Stimulated activated CD8-positive, alpha-beta memory T cell treated with anti-CD3 and anti-CD28 coated beads, Interleukin-2, amount 100 ng/mL, for 48 hours (primary cell): ENCODE measurements around the gene COPZ1.
A peak's percentile ranks its signal among the peaks of the same experiment; 100 is the strongest.

ENCODE experiments used
- DNase-seq, 2 donors: peaks; one replicate each; pipeline ENCODE4 v3.0.0-alpha.2; 2020; ENCODE audit warnings: low read depth in 2 of 2

Gene COPZ1

GRCh38 chr12:54377007-54377406 lies 52.1 kb downstream of the COPZ1 start:
- DNase-seq, result no peak

DNA sequence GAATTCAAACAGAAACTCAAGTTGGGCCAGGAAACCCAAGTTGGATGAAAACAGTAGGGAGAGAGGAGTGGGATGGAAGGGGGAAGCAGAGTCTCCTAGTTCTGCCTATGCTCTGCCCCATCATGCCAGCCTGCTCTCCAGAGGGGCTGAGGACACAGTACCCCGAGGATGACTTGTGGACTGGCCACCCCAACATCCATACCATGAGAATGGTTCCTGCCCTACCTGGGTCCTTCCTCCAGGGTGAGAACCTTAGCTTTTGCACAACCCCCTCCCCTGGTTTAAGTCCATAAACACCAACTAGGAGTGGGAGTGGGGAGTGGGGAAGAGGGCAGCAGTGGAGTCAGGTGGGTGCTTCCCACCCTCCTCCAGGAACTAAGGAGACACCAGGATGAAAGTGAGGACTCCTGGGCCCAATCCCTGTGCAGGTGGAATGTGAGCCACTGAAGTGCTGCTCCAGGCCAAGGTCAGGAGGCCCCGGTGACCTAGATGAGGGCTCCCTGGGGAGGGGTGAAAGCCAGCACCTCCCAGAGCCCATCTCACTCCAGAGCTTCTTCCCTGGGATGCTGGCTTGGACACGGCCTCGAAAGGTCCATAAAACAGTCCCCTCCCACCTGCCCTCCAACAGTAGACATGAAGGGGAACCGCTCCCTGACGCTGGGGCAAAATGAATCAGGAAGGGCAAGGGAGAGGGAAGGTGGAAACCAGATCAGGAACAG lies 53.0 kb downstream of the COPZ1 start:
- no peak for DNase-seq

GRCh38 chr12:54378796-54379397 lies 54.0 kb downstream of the COPZ1 start:
- no peak for DNase-seq

DNA sequence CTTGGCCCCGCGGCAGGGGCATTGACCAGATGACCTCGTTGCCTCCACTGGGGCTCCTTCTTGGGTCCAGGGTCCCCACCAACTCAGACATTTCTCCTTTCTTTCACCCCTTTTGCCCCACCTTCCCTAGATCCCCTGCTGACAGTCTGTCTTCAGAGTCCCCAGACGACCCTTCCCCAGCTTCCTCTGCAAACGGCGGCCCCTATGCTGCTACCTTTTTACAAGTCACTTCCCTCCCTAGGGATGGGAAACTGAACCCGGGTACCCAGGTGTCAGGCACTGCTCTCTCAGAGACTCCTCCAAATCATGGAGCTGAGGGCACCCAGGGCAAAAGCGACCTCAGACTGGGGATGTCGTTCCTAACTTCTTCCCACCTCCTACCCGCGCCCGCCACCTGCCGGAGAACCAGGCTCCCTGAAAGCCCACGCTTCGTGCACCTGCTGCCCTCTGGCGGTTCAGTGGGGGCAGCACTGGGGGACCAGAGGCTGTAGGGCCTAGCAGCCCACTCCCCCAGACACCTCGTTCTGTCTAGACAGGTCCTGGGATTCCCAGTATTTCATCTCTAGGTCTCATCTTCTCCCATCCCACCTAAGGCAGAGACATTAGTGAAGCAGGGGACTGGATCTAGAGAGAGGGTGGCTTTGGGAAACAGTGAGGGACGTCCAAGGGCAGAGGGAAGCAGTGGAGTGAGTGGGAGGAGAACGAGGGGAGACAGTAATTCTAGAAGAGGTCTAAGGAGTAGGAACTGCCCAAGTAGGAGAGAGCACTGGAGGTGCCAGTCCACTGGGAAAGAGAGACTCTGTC lies 54.7 kb downstream of the COPZ1 start:
- DNase-seq, result peak; percentile 87 to 88

DNA sequence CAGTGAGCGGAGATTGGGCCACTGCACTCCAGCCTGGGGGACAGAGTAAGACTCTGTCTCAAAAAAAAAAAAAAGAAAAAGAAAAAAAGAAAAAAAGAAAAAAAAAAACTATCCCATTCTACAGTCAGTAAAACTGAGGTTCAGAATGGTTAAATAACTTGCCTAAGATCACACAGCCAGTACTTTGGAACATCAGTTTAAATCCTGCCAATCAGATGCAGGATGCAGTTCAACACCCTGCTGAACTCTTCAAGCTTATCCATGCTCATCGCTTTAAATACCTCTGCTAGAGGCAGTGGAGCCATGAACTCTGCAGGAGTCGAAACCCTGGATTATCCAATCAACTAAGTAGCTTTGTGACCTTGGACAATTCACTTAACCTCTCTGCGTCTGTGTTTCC lies 56.2 kb downstream of the COPZ1 start:
- no peak for DNase-seq

DNA sequence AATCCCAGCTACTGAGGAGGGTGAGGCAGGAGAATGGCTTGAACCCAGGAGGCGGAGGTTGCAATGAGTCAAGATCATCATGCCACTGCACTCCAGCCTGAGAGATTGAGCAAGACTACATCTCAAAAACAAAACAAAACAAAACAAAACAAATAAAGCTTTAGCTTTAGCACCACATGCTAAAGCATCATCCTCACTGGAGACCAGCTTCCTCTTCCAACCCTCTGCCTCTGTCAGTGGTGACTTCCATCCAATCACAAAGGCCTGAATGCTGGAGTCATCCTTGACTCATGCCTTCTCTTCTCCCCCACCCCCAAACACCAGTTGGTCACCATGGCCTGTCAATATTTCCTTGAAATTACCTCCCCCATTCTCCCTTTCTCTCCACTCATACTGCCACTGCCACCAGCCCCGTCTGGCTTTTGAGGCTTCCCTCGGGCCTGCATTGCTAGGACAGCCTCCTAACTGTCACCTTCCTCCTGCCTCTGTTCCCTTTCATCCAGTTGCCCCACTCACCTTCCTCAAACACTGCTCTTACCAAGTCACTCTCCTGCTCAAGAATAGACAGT lies 58.2 kb downstream of the COPZ1 start:
- DNase-seq, result no peak

DNA sequence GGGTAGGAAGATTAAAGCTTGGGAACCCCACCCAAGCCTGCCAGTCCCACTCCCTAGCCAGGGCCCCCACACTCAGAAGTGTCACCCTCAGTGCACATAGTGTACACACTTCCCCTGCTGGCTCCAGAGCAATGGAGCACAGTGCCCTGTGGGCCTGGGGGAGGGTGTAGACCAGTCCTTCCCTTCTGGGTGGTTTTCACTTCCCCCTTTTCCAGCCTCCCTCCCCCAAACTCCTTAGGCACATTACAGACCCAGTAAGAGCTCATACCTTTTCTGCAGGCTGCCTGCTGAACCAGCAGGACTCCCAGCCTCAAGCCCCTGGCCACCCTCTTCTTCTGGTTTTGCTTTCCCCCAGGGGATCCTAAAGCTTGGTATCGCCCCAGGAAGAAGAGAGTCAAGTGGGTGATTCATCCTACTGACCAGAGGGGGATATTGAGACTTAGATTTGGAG lies 59.7 kb downstream of the COPZ1 start, which contains the start of gene ZNF385A:
ZNF385A (minus strand) TSS at position 143 of the 451 bp plus-strand sequence. CDS start 219 bp downstream, outside the sequence.
- DNase-seq, result no peak

GRCh38 chr12:54385251-54385914 lies 60.5 kb downstream of the COPZ1 start:
- DNase-seq, result no peak

- no peak for DNase-seq
These were observed 61.6 kb downstream of the COPZ1 start for GRCh38 chr12:54386403-54387113.

GRCh38 chr12:54387114-54387467 lies 62.2 kb downstream of the COPZ1 start:
- DNase-seq, result no peak

DNA sequence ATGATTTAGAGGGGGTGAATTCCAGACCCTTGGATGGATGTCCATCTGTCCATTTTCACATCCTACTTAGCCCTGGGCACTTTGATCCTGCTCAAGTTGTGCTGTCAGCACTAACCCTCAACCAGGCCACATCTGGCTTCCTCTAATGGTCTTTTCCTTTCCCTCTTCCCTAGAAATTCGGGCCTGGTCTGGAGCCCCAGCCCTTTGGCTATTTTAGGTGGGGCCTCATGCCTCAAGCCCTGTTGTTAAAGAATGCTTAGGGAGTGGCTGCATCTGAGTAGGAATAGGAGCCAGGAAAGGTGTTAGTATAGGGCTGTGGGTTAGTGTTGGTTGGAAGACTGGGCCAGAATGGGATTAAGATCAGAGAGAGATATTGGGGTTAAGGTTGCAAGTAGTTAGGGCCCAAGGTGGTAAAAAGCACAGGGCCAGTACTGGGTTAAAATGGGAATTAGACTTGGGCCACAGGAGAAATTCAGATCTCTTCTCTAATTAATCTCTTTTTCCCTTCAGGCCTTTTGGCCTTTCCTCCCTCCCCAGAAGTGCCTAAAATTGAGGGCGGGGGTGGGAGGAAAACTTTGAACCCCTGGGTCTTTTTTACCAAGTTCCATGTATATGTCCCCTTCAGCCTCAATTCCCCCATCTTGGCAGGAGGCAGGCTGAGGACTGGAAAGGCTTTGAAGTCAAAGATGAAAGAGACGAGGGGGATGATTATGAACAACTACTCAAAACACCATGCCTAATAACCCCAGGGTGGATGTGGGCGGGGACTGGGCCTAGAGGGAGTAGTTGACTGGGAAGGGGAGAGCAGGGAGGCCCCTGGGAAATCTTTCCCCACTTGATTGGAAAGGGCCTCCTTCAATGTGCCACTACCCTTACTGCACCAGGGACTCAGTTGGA lies 63.6 kb downstream of the COPZ1 start:
- no peak for DNase-seq

DNA sequence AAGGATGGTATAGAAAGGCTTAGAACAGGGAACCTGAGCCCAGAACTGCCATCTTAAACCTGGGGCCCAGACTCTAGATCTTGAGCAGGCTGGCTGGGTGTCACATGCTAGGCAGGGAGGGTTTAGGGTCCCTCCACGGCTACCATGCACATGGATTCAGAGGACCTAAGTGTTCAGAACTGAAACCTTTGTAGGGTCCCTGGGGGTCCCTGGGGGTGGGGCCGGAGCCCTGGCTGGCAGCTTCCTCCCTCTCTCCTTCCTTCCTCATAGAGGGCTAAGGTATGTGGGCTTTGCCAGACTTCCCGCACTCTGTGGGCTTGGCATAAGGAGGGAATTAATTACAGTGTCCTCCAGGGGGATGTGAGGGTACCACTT lies 64.2 kb downstream of the COPZ1 start:
- no peak for DNase-seq

- no peak for DNase-seq
These were observed 64.8 kb downstream of the COPZ1 start for GRCh38 chr12:54389607-54390175.

DNA sequence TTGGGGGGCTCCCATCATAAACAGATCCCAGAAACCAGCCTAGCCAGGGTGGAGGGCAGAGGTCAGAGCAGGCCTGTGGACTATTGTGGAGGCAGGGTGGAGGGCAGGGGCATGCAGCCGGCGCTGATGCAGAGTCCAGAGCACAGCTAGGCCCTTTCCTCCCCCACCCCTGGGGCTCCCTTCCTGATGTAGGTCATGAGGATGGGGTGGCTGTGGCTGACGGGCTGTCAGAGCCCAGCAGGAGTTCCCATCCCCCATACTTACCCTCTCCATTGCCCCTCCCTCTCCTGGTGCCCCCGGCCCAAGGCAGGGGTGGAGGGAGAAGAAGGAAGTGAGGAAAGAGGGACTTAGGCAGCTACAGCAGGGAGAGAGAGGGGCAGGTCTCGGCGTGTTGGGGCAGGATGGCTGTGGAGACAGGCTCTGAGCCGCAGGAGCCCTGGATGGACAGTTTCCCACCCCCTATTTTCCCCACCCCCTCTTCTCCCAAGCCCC lies 65.3 kb downstream of the COPZ1 start:
- DNase-seq, result no peak

DNA sequence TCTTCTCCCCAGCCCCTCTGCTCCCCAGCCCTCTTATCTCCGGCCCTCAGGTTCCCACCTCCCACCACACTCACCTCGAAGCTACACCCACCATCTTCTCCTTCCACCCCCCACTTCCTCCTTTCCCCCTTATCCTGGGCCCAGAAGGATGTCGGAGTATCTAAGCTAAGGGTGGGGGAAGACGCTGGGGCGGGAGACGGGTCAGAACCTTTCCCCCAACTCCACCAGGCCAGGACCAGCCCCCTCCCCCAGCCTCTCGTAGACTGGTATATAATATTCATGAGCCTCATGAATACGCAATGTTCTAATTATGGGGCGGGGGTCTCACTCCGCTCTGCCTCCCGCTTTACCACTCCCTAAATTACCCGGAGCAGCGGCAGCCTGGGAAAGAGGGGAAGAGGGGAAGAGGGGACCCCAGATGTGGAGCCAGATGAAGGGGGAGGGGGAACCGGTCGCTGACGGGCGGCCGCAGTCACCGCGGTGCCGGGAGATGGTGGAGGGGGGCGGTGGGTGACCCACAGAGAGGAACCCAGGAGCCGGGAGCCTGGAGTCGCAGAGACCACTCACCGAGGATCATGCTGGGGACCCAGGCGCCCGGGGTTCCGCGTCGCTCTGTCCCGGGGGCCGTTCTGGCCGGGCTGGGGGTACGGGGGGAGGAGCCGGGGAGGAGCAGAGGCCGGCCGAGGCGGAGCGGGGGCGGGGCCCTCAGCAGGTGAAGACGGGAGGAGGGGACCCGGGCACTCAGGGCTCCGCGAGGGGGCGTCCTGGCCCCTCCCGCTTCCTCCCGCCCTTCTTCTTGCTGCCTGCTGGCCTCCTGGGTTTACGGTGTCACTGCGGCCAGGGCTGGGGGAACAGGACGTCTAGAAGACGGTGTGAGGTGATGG lies 66.0 kb downstream of the COPZ1 start:
- peak; percentile 53 to 60 for DNase-seq

DNA sequence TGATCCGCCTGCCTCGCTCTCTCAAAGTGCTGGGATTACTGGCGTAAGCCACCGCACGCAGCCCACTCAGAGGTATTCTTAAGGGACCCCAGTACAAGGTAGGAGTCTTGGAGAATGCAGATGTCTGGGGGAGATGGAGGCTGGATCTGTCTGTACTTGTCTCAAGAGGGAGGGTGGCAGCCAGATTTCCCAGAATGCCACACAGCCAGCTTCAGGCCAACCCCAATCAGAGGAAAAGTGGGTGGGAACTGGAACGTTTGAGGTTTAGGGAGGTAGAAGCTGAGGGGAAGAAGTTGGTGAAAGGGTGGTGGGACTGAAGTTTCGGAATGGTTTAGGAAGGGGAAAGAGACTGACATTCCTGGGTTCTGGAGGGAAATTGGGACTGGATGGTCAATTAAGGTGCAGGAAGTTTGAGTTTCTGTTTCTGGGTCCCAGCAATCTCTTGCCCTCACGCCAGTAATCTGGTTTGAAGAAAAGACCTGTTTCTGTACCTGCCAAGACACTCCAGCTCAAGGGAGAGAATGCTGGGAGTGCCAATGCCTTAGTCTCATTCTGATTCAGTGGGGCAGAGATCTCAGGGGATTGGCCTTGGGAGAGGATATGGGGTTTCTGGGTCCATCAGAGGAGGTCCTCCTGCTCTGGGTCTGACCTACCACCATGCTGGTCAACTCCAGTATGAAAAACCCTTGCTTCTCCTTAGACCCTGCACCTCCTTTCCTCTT lies 67.7 kb downstream of the COPZ1 start:
- no peak for DNase-seq

- no peak for DNase-seq
These were observed 68.3 kb downstream of the COPZ1 start for GRCh38 chr12:54393207-54393609.

DNA sequence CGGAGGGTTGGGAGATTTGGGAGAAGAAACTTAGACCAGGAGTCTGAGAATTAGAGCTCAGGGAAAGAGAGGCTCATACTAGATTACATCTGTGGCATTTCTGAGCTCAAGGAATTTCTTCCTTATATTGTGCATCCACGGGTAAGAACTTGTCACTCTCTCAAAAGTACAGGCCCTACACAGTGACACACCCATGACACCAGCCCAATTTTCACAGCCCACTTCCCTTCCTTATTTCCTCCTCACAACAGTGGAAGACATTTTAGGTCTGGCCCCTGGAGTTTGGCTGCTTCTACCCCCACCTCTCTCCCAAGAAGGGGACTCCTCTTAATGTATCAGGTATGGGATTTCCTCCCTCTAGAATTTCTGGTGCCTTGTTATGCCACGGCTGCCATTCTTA lies 68.8 kb downstream of the COPZ1 start:
- DNase-seq, result no peak
